H1 (cell line): Measurements from ENCODE around the gene SELENOS. TPM values are rescaled to one million over a fixed set of nuclear protein-coding genes. Genes with fewer than 3 reads are reported as not detected.

ENCODE experiments used
- CTCF ChIA-PET: fragments of 300-600 bp; sonication (Branson Sonifier 250); formaldehyde crosslinking; loops from one replicate; lab custom pipeline; 2021; ENCODE audit not compliant: partially characterized antibody; lab: Charles Lee
- POLR2A ChIA-PET: fragments of 300-600 bp; sonication (Branson Sonifier 250); formaldehyde crosslinking; loops from one replicate; lab custom pipeline; 2021; ENCODE audit warnings: inconsistent platforms; ENCODE audit not compliant: partially characterized antibody; lab: Charles Lee
- DNase-seq, 2 experiments: peaks; one replicate each; pipeline versions ENCODE4 v3.0.0 to v3.0.0-alpha.2; 2010 to 2022; ENCODE audit warnings: low spot score in 2 of 2, low read depth in 1 of 2, mixed read lengths in 1 of 2
- FAIRE-seq: peaks from 2 replicates; lab custom pipeline; 2011; peaks lifted over from hg19 to GRCh38; lab: Jason Lieb, UNC
- H2AFZ ChIP-seq: 2 replicates; pipeline ENCODE4 v1.8.1; 2012; ENCODE audit warnings: low read length, inconsistent platforms
- H2AK5ac ChIP-seq: 2 replicates; pipeline ENCODE4 v1.6.1; 2013; ENCODE audit warnings: low read depth, low read length
- H2BK120ac ChIP-seq: replicated peaks from 2 replicates; pipeline ENCODE3; 2013; ENCODE audit warnings: low read depth, low read length, inconsistent platforms
- H2BK12ac ChIP-seq: 2 replicates; pipeline ENCODE4 v1.6.1; 2013; ENCODE audit warnings: low read depth, low read length
- H2BK15ac ChIP-seq: 2 replicates; pipeline ENCODE4 v1.6.1; 2013; ENCODE audit warnings: low read length
- H2BK20ac ChIP-seq: 2 replicates; pipeline ENCODE4 v1.6.1; 2013; ENCODE audit warnings: low read length
- H2BK5ac ChIP-seq: 2 replicates; pipeline ENCODE4 v1.6.1; 2013; ENCODE audit warnings: low read depth, low read length
- H3K14ac ChIP-seq: 2 replicates; pipeline ENCODE4 v1.6.1; 2013; ENCODE audit warnings: inconsistent platforms; ENCODE audit not compliant: insufficient read length
- H3K18ac ChIP-seq: 2 replicates; pipeline ENCODE4 v1.6.1; 2013; ENCODE audit warnings: low read length; ENCODE audit errors: extremely low read depth
- H3K23ac ChIP-seq: 2 replicates; pipeline ENCODE4 v1.6.1; 2013; ENCODE audit warnings: inconsistent platforms; ENCODE audit not compliant: insufficient read length
- H3K23me2 ChIP-seq: 2 replicates; pipeline ENCODE4 v1.6.1; 2013; ENCODE audit warnings: low read depth, low read length
- H3K27ac ChIP-seq: 2 replicates; pipeline ENCODE4 v1.6.1; 2011; ENCODE audit warnings: low read depth, low read length, inconsistent platforms
- H3K27me3 ChIP-seq, 4 experiments: replicated peaks in 1 of 4; 1 replicate in 1 of 4; 2 replicates in 3 of 4; pipeline versions ENCODE4 v1.6.1 to v1.8.1; 2011 to 2013; ENCODE audit warnings: low read length in 3 of 4, mild to moderate bottlenecking in 3 of 4, inconsistent platforms in 2 of 4, mixed read lengths in 2 of 4, moderate library complexity in 1 of 4; ENCODE audit not compliant: control insufficient read depth in 3 of 4, insufficient read depth in 3 of 4; ENCODE audit errors: extremely low read depth in 1 of 4
- H3K36me3 ChIP-seq, 4 experiments: 2 replicates each; pipeline versions ENCODE4 v1.6.1 to v1.8.1; 2011 to 2013; ENCODE audit warnings: mild to moderate bottlenecking in 4 of 4, low read length in 3 of 4, moderate library complexity in 2 of 4, control low read depth in 1 of 4, inconsistent platforms in 1 of 4; ENCODE audit not compliant: insufficient read depth in 4 of 4, control insufficient read depth in 2 of 4
- H3K4ac ChIP-seq: replicated peaks from 2 replicates; pipeline ENCODE3; 2013; ENCODE audit warnings: low read length, low read depth, mixed read lengths, inconsistent platforms; ENCODE audit not compliant: insufficient read length
- H3K4me1 ChIP-seq, 4 experiments: replicated peaks in 1 of 4; 1 replicate in 1 of 4; 2 replicates in 3 of 4; pipeline versions ENCODE4 v1.6.1 to v1.8.1; 2011 to 2013; ENCODE audit warnings: low read length in 3 of 4, inconsistent platforms in 2 of 4, mixed read lengths in 1 of 4; ENCODE audit not compliant: insufficient read depth in 4 of 4, control insufficient read depth in 3 of 4
- H3K4me2 ChIP-seq, 2 experiments: 2 replicates each; pipeline versions ENCODE4 v1.6.1 to v1.8.1; 2011 to 2013; ENCODE audit warnings: low read depth in 2 of 2, low read length in 2 of 2, control low read depth in 1 of 2, inconsistent platforms in 1 of 2, mild to moderate bottlenecking in 1 of 2; ENCODE audit not compliant: insufficient read depth in 1 of 2
- H3K4me3 ChIP-seq, 4 experiments: fragments of 200-600, 300-600 bp in 1 of 4; sonication (generic), shearing (Covaris generic), sonication (Bioruptor Twin) in 1 of 4; 2 replicates each; pipeline versions ENCODE4 v1.5.1 to v1.8.1; 2011 to 2016; ENCODE audit warnings: low read length in 4 of 4, low read depth in 3 of 4, control low read depth in 2 of 4, inconsistent platforms in 2 of 4, mild to moderate bottlenecking in 2 of 4, mixed read lengths in 1 of 4, moderate library complexity in 1 of 4; ENCODE audit not compliant: insufficient read depth in 2 of 4; ENCODE audit errors: extremely low read depth in 1 of 4
- H3K56ac ChIP-seq: replicated peaks from 2 replicates; pipeline ENCODE3; 2013; ENCODE audit warnings: low read depth, mild to moderate bottlenecking, mixed read lengths, low read length, inconsistent platforms; ENCODE audit not compliant: insufficient read length
- H3K79me1 ChIP-seq: 2 replicates; pipeline ENCODE4 v1.6.1; 2013; ENCODE audit warnings: low read depth, low read length, control low read depth
- H3K79me2 ChIP-seq, 2 experiments: 2 replicates each; pipeline versions ENCODE4 v1.6.1 to v1.8.1; 2012 to 2013; ENCODE audit warnings: low read length in 2 of 2, mild to moderate bottlenecking in 2 of 2, inconsistent platforms in 1 of 2; ENCODE audit not compliant: insufficient read depth in 2 of 2, control insufficient read depth in 1 of 2
- H3K9ac ChIP-seq, 4 experiments: replicated peaks in 1 of 4; 1 replicate in 1 of 4; 2 replicates in 3 of 4; pipeline versions ENCODE4 v1.6.1 to v1.8.1; 2011 to 2013; ENCODE audit warnings: low read depth in 3 of 4, low read length in 3 of 4, control low read depth in 2 of 4, mild to moderate bottlenecking in 2 of 4, moderate library complexity in 2 of 4, inconsistent platforms in 1 of 4; ENCODE audit errors: extremely low read depth in 1 of 4
- H3K9me3 ChIP-seq, 2 experiments: 2 replicates each; pipeline versions ENCODE4 v1.6.1 to v1.8.1; 2012 to 2013; ENCODE audit warnings: mild to moderate bottlenecking in 2 of 2, moderate library complexity in 2 of 2, control low read depth in 1 of 2, inconsistent platforms in 1 of 2, low read depth in 1 of 2, low read length in 1 of 2, mixed read lengths in 1 of 2; ENCODE audit not compliant: insufficient read depth in 2 of 2
- H4K20me1 ChIP-seq, 2 experiments: replicated peaks in 1 of 2; 2 replicates each; pipeline versions ENCODE3 to v1.8.1; 2011 to 2013; ENCODE audit warnings: inconsistent platforms in 2 of 2, low read length in 2 of 2, mild to moderate bottlenecking in 1 of 2; ENCODE audit not compliant: insufficient read depth in 2 of 2, control insufficient read depth in 1 of 2
- H4K5ac ChIP-seq: 2 replicates; pipeline ENCODE4 v1.6.1; 2013; ENCODE audit warnings: low read length, low read depth, mixed read lengths, inconsistent platforms; ENCODE audit not compliant: insufficient read length
- H4K8ac ChIP-seq: 2 replicates; pipeline ENCODE4 v1.8.0; 2013; ENCODE audit warnings: mild to moderate bottlenecking, moderate library complexity, low read length, inconsistent platforms; ENCODE audit not compliant: insufficient read depth; ENCODE audit errors: extremely low read depth
- H4K91ac ChIP-seq: replicated peaks from 2 replicates; pipeline ENCODE3; 2013; ENCODE audit warnings: low read length, mixed read lengths, inconsistent platforms; ENCODE audit not compliant: insufficient read length
- CTBP2 ChIP-seq: IDR thresholded peaks from 2 replicates; pipeline ENCODE4 v1.7.0; 2011; ENCODE audit warnings: borderline replicate concordance, mild to moderate bottlenecking, moderate library complexity, mixed read lengths, low read length; ENCODE audit not compliant: insufficient read depth, insufficient read length
- GABPA ChIP-seq: IDR thresholded peaks from 2 replicates; pipeline ENCODE4 v1.6.1; 2011; ENCODE audit warnings: mild to moderate bottlenecking, low read length, moderate library complexity, borderline replicate concordance; ENCODE audit not compliant: insufficient read depth
- GTF2F1 ChIP-seq: IDR thresholded peaks from 2 replicates; pipeline ENCODE4 v1.6.1; 2012; ENCODE audit warnings: low read depth, low read length, improper control_type of control experiment, borderline replicate concordance
- KDM5A ChIP-seq: fragments of 200-600 bp; IDR thresholded peaks from 2 replicates; pipeline ENCODE4 v1.7.1; 2012; ENCODE audit warnings: mild to moderate bottlenecking, low read length, inconsistent platforms, mixed read lengths
- NRF1 ChIP-seq: IDR thresholded peaks from 2 replicates; pipeline ENCODE4 v1.6.1; 2011; ENCODE audit warnings: mild to moderate bottlenecking, low read depth, low read length, improper control_type of control experiment
- RAD21 ChIP-seq, 2 experiments: IDR thresholded peaks in 1 of 2; conservative IDR thresholded peaks in 1 of 2; 2 replicates each; pipeline ENCODE4 v1.6.1; 2011; ENCODE audit warnings: low read depth in 2 of 2, low read length in 2 of 2, improper control_type of control experiment in 1 of 2, inconsistent platforms in 1 of 2, mild to moderate bottlenecking in 1 of 2, moderate library complexity in 1 of 2
- SAP30 ChIP-seq: fragments of 300-600 bp; sonication (generic); IDR thresholded peaks from 2 replicates; pipeline ENCODE4 v1.7.1; 2012; ENCODE audit warnings: low read length, moderate library complexity, mild to moderate bottlenecking, inconsistent platforms; ENCODE audit not compliant: insufficient read depth, insufficient replicate concordance
- SP2 ChIP-seq: IDR thresholded peaks from 2 replicates; pipeline ENCODE4 v1.6.1; 2012; ENCODE audit warnings: mild to moderate bottlenecking, low read length, inconsistent platforms
- TEAD4 ChIP-seq: IDR thresholded peaks from 2 replicates; pipeline ENCODE4 v1.6.1; 2012; ENCODE audit warnings: low read depth, low read length, inconsistent platforms, mixed read lengths
- WGBS, 2 experiments: shearing (Covaris generic) in 1 of 2; methylation state at CpG; one replicate each; pipeline versions ENCODE4 v1.1.6 to v1.1.7; 2013 to 2015; ENCODE audit warnings: low lambda C conversion rate in 2 of 2, mixed read lengths in 2 of 2, inconsistent platforms in 1 of 2, low coverage in 1 of 2, missing lambda C conversion rate in 1 of 2; ENCODE audit not compliant: insufficient replicate concordance in 2 of 2, insufficient coverage in 1 of 2, insufficient read length in 1 of 2; ENCODE audit errors: extremely low coverage in 1 of 2, missing lambda C conversion rate in 1 of 2; 5-methylcytosine and 5-hydroxymethylcytosine counted together
- polyA plus RNA-seq, 7 experiments: library from polyadenylated mRNA; depleted of rRNA in 3 of 7; stranded (reverse) in 5 of 7; unstranded in 2 of 7; fragments of >200 nt in 5 of 7; fragments of 200-250 nt in 2 of 7; gene quantifications; 1 replicate in 5 of 7; 2 replicates in 1 of 7; 4 replicates in 1 of 7; pipeline versions ENCODE4 v1.2.1 to v1.2.3, GENCODE V29; 2011 to 2013; ENCODE audit warnings: missing spikeins in 2 of 7, mixed read lengths in 2 of 7
- total RNA-seq: library from RNA; stranded (reverse); fragmentation: NEBNext Ultra II Directional; extraction: Animal tissue kit (Norgen Biotek cat#: 25700); gene quantifications from 2 replicates; pipeline ENCODE4 v1.2.1, GENCODE V29; 2021

The SELENOS gene
- total and polyA plus RNA-seq, 2 of the 8 experiments (the other 6 are each of a cell fraction or from before 2014, with no cell fraction given): 45.1 to 46.0 TPM

DNA sequence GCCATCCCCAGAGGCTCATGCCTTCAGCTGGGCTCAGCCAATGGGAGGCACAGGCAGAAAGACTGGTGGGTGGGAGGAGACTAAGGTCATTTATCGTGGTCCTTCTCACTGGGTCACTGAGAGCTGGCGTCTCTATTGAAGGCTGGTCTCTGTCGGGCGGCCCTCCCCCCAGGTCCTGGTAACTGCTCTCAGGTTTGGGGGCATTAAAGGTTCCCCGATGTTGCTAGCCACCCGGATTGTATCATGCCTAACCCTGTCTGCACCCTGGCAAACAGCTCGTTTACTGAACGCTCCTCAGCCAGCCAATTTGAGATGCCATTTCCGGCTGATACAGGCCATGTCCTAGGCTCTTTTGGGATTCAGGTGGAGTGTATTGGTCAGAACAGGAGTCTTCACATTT lies 10.5 kb downstream of the SELENOS start:
- H3K4me2 ChIP-seq: no peak overlapping the region

More for the DNA sequence above, 10.5 kb downstream of the SELENOS start:
- no peak overlapping the region for H3K56ac ChIP-seq
- H3K4me1 ChIP-seq: peaks cover 0 to 2% (median 0%) of the 10 kb centered on the region in 4 experiments; a peak in 1 of 7 replicates
- H3K9ac ChIP-seq: no peak overlapping the region
- H2BK12ac ChIP-seq: no peak overlapping the region
- H4K8ac ChIP-seq: no peak overlapping the region
- no peak overlapping the region for H3K23ac ChIP-seq
- no peaks in the 10 kb centered on the region for H3K23me2 ChIP-seq
- no peak overlapping the region for H4K91ac ChIP-seq
- H2BK20ac ChIP-seq: no peak overlapping the region
- H3K4ac ChIP-seq: no peak overlapping the region
- 0 out of 2 replicates have a peak overlapping the region, but pooled peaks have one; percentile 19 for H3K18ac ChIP-seq
- FAIRE-seq (no peak), DNase-seq (no peak)
- H3K4me3 ChIP-seq: no peak overlapping the region
- H3K79me2 ChIP-seq: no peaks in the 10 kb centered on the region
- H3K27me3 ChIP-seq: no peaks in the 10 kb centered on the region
- H3K14ac ChIP-seq: no peak overlapping the region
- H2BK15ac ChIP-seq: no peak overlapping the region
- no peak overlapping the region for H2BK5ac ChIP-seq
- H2BK120ac ChIP-seq: no peak overlapping the region
- TF ChIP-seq CTBP2: no peak
- no peak for TF ChIP-seq GABPA
- TF ChIP-seq SP2: no peak
- TF ChIP-seq KDM5A: no peak
- TF ChIP-seq NRF1: no peak
- TF ChIP-seq TEAD4: no peak
- no peak for TF ChIP-seq SAP30
- no peak for TF ChIP-seq RAD21 (IDR thresholded peaks at IDR 0.05 in 1 of 2, conservative IDR thresholded peaks at IDR 0.05 in 1 of 2; ENCODE audit: low read depth in 2 of 2, low read length in 2 of 2)
- TF ChIP-seq GTF2F1: no peak
- no peaks in the 10 kb centered on the region for H3K79me1 ChIP-seq
- WGBS, 2 experiments: 85% methylated on average over 9 of the region's 9 CpGs; no CpG with 5 or more reads in 1 of the 2 experiments
- no peak overlapping the region for H2AK5ac ChIP-seq
- H3K36me3 ChIP-seq: peaks cover 2 to 15% (median 9%) of the 10 kb centered on the region in 4 experiments; a peak in 7 of 8 replicates
- ChIA-PET POLR2A (interaction anchor here (0.6 to 2.7 kb wide), 6 partner anchors 9 to 187 kb away, joined by 3 to 9 read pairs (median 4); partner anchors contain the start of gene CHSY1), CTCF (interaction anchor here (0.6 to 6.3 kb wide), 22 partner anchors 9 to 456 kb away, joined by 3 to 62 read pairs (median 4); partner anchors contain the start of gene SNRPA1)
- H3K9me3 ChIP-seq: no peaks in the 10 kb centered on the region
- H4K5ac ChIP-seq: no peak overlapping the region
- no peak overlapping the region for H2AFZ ChIP-seq
- peaks cover 0 to 2% of the 10 kb centered on the region in 2 experiments for H4K20me1 ChIP-seq
- H3K27ac ChIP-seq: no peak overlapping the region
